Adrenal gland (tissue), 12 donors: ENCODE data around the gene CDIPT. TPM values are rescaled to one million over a fixed set of nuclear protein-coding genes. Genes with fewer than 3 reads are reported as not detected.

ENCODE experiments used
- DNase-seq, 7 donors: peaks; one replicate each; pipeline ENCODE4 v3.0.0-alpha.2; 2019 to 2020
- H3K27ac ChIP-seq, 5 donors: fragments of 200-600 bp; sonication (generic) in 4 of 5; 1 replicate in 3 of 5; 2 replicates in 2 of 5; pipeline versions ENCODE4 v1.5.1 to v1.8.0; 2016 to 2020; ENCODE audit warnings: mild to moderate bottlenecking in 1 of 5
- H3K27me3 ChIP-seq: fragments of 200-600 bp; 2 replicates; pipeline ENCODE4 v1.8.0; 2021
- H3K36me3 ChIP-seq, 2 donors: fragments of 200-600 bp; replicated peaks in 1 of 2; 1 replicate in 1 of 2; 2 replicates in 1 of 2; pipeline versions ENCODE4 v1.5.1 to v1.8.0; 2018 to 2022
- H3K4me1 ChIP-seq, 2 donors: fragments of 200-600 bp; replicated peaks in 1 of 2; 1 replicate in 1 of 2; 2 replicates in 1 of 2; pipeline versions ENCODE4 v1.5.1 to v1.8.0; 2018 to 2021
- H3K4me3 ChIP-seq, 4 donors: fragments of 200-600 bp; sonication (generic) in 3 of 4; one replicate each; pipeline ENCODE4 v1.5.1; 2016 to 2018
- H3K9me3 ChIP-seq, 3 donors: fragments of 200-600 bp; sonication (generic) in 1 of 3; replicated peaks in 1 of 3; 1 replicate in 2 of 3; 2 replicates in 1 of 3; pipeline versions ENCODE4 v1.5.1 to v1.8.0; 2016 to 2021
- POLR2A ChIP-seq, 2 donors: fragments of 450-650 bp; IDR thresholded peaks; one replicate each; pipeline ENCODE4 v1.6.1; 2017; ENCODE audit warnings: antibody characterized with exemption in 2 of 2, mild to moderate bottlenecking in 2 of 2, moderate library complexity in 1 of 2
- WGBS, 4 donors: extraction: QIAGEN DNeasy Blood & Tissue Kit in 2 of 4; methylation state at CpG; one replicate each; pipeline versions ENCODE4 v1.1.5 to v1.1.7; 2013 to 2017; 5-methylcytosine and 5-hydroxymethylcytosine counted together
- intact Hi-C, 2 donors: fragments of 100-400 bp; cut with DNase I; formaldehyde crosslinking; loops; one replicate each; pipeline versions ENCODE4 v1.14.1 to v1.15.0; 2022 to 2023
- polyA plus RNA-seq, 3 donors: library from polyadenylated mRNA; stranded (reverse); fragments of 200-250 nt in 2 of 3; fragments of 350-450 nt in 1 of 3; fragmentation: Illumina TruSeq in 1 of 3; extraction: RNeasy Lipid Tissue Mini Kit (QIAGEN cat#74804) in 1 of 3; gene quantifications; one replicate each; pipeline ENCODE4 v1.2.3, GENCODE V29; 2013 to 2014
- total RNA-seq, 9 donors: library from RNA; depleted of rRNA in 4 of 9; stranded (reverse); fragments of >200 nt in 4 of 9; fragments of 120-200 nt in 1 of 9; fragmentation: NEBNext Ultra II Directional in 1 of 9; extraction: Animal tissue kit (Norgen Biotek cat#: 25700) in 1 of 9; gene quantifications; one replicate each; pipeline versions ENCODE4 v1.1.0 to v1.2.4, GENCODE V29; 2013 to 2023
- TF ChIP-seq, protein P1 (sequence below), 6 experiments: fragments of 450-650 bp in 4 of 6; fragments of 200-600 bp in 2 of 6; sonication (generic) in 1 of 6; IDR thresholded peaks; 1 replicate in 5 of 6; 2 replicates in 1 of 6; pipeline versions ENCODE4 v1.5.1 to v1.8.0; 2016 to 2021; ENCODE audit warnings: antibody characterized with exemption in 6 of 6, mild to moderate bottlenecking in 2 of 6, moderate library complexity in 1 of 6
- donor health status: healthy with polysubstance abuse.
- donor health status: Bipolar disorder and iron deficiency.
- donor health status: DM: yes; HTN: yes; CAD: no.
- donor health status: DM: no; HTN: no; CAD: no.
- donor health status: DM: no; HTN: no; CAD: no.
- donor health status: DM: yes; HTN: yes; CAD: no.

Gene CDIPT
- total and polyA plus RNA-seq, 12 donors: 44.9 to 203 (median 127) TPM

DNA sequence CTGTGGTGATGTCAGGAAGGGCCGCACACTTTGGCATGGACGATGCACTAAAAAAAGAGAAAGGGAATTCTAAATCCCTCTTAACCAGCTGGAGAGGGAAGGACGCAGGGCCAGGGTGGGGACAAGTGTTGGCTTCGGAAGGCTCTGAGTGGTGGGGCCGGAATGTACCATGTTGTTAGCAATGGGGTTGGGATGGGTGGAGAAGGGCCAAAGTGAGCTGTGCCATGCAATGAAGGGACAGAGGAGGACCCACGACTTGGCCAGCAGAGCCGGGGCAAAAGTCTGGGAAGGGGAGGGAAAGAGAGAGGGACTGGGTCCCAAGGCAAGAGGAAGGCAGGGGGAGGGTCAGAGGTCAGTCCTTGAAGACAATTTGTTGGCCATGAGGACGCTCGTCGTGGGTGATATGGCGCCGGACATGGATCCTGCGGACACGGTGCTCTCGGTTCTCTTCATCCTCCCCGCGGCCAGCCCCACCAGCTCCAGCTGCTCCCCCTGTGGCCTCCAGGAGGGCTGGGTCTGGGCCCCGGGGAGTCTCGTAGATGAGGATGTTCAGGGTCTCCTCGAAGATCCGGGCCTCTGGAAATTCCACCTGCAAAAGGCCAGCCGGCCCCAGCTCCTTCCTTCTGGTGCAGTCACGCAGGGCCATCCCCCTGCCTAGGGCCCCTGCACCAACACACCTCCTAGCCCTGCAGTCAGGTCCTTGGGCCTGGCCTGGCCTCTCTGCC lies 43.7 kb upstream of the CDIPT start:
- Histone ChIP-seq H3K36me3 (no peaks in the 10 kb centered on the region), H3K27me3 (no peaks in the 10 kb centered on the region), H3K27ac (no peak overlapping the region), H3K4me3 (no peak overlapping the region), H3K9me3 (no peaks in the 10 kb centered on the region), H3K4me1 (no peaks in the 10 kb centered on the region)
- DNase-seq: no peak
- TF ChIP-seq, protein P1, sequence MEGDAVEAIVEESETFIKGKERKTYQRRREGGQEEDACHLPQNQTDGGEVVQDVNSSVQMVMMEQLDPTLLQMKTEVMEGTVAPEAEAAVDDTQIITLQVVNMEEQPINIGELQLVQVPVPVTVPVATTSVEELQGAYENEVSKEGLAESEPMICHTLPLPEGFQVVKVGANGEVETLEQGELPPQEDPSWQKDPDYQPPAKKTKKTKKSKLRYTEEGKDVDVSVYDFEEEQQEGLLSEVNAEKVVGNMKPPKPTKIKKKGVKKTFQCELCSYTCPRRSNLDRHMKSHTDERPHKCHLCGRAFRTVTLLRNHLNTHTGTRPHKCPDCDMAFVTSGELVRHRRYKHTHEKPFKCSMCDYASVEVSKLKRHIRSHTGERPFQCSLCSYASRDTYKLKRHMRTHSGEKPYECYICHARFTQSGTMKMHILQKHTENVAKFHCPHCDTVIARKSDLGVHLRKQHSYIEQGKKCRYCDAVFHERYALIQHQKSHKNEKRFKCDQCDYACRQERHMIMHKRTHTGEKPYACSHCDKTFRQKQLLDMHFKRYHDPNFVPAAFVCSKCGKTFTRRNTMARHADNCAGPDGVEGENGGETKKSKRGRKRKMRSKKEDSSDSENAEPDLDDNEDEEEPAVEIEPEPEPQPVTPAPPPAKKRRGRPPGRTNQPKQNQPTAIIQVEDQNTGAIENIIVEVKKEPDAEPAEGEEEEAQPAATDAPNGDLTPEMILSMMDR (IDR thresholded peaks at IDR 0.05): no peak
- TF ChIP-seq POLR2A (IDR thresholded peaks at IDR 0.05): no peak
- intact Hi-C loops: no loop called here
- WGBS, 4 donors: 82 to 88% (median 84%) methylated on average over 23 of the region's 23 CpGs

DNA sequence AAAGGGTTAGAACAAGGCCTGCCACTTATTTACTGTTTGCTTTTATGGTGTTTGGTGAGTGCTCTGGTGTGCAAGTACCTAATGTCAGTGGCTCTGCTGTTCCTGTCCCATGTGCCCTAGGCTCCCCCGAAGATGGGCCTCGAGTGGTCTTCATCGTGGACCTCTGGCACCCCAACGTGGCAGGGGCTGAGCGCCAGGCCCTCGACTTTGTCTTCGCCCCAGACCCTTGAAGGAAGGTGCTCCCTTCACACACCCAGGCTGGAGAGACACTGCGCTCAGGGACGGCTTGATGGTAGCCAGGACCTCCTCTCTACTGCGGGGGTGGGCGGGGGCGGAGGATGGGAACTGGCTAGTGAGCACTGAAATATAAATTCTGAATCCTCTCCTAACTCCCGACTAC lies 42.6 kb upstream of the CDIPT start:
- intact Hi-C loops: no loop called here
- H3K27ac ChIP-seq: no peak overlapping the region
- no peak for DNase-seq
- H3K27me3 ChIP-seq: no peaks in the 10 kb centered on the region
- 83 to 87% (median 84%) methylated on average over 13 of the region's 13 CpGs for WGBS, 4 donors
- no peak for TF ChIP-seq POLR2A (IDR thresholded peaks at IDR 0.05)
- TF ChIP-seq, protein P1 (IDR thresholded peaks at IDR 0.05): no peak
- H3K9me3 ChIP-seq: no peaks in the 10 kb centered on the region
- H3K4me1 ChIP-seq: peaks cover 2 to 4% of the 10 kb centered on the region in 2 donors
- no peaks in the 10 kb centered on the region for H3K36me3 ChIP-seq
- H3K4me3 ChIP-seq: no peak overlapping the region

DNA sequence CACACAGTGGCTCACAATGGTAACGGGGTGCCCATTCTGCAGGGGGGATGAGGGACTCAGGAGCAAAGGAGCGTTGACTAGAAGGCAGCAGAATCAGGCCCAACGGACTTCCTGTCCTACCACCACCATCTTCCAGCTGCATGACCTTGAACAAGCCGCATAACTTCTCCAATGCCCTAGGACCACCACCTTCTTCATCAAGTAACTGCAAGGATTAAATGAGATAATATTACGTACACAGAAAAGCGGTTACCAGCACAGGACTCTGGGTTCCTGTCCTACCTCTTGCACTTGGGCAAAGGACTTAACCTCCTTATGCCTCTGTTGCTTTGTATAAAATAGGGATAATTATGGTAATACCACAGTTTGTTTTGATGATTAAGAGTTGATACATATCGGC lies 41.9 kb upstream of the CDIPT start:
- Histone ChIP-seq H3K9me3 (no peaks in the 10 kb centered on the region), H3K4me1 (peaks cover 5 to 10% of the 10 kb centered on the region in 2 donors), H3K27ac (no peak overlapping the region), H3K4me3 (no peak overlapping the region), H3K27me3 (no peaks in the 10 kb centered on the region), H3K36me3 (no peaks in the 10 kb centered on the region)
- TF ChIP-seq, protein P1 (IDR thresholded peaks at IDR 0.05): no peak
- TF ChIP-seq POLR2A (IDR thresholded peaks at IDR 0.05): no peak
- intact Hi-C loops: no loop called here
- DNase-seq: no peak
- WGBS, 4 donors: 83 to 86% (median 85%) methylated on average over 6 to 7 of the region's 7 CpGs

DNA sequence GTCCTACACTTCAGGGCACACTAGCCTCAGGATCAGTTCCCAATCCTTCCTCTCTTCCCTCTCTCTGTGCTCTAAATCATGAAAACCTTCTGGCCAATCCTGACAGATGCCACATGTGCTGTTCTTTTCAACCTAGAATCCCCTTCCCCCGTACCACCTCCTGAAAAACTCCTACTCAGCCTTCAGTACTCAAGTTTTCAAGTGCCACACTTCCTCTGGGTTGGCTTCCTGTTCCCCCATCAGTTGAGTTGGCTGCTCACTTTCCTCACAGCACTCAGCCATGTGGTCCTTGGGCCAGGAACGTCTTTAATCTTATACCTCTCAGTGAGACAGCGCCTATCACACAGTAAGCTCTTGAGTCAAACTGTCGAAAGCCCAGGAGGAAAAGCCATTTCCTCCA lies 40.6 kb upstream of the CDIPT start:
- no peaks in the 10 kb centered on the region for H3K27me3 ChIP-seq
- H3K4me3 ChIP-seq: no peak overlapping the region
- no peak for DNase-seq
- WGBS, 4 donors: 62 to 77% (median 70%) methylated on average over 4 of the region's 4 CpGs
- peaks cover 10 to 13% of the 10 kb centered on the region in 2 donors for H3K4me1 ChIP-seq
- intact Hi-C loops: no loop called here
- H3K27ac ChIP-seq: no peak overlapping the region
- H3K9me3 ChIP-seq: no peaks in the 10 kb centered on the region
- no peaks in the 10 kb centered on the region for H3K36me3 ChIP-seq
- TF ChIP-seq POLR2A (IDR thresholded peaks at IDR 0.05): no peak
- TF ChIP-seq, protein P1 (IDR thresholded peaks at IDR 0.05): no peak
